Amygdala (tissue), 56 donors: Measurements from ENCODE around the gene FBXO3.

ENCODE experiments used
- DNase-seq, 56 donors: peaks; one replicate each; lab custom pipeline; 2025; lab: John Stamatoyannopoulos, UW

Gene FBXO3

GRCh38 chr11:33706546-33706945 is 67.8 kb downstream of the FBXO3 start:
- DNase-seq, result no peak

DNA sequence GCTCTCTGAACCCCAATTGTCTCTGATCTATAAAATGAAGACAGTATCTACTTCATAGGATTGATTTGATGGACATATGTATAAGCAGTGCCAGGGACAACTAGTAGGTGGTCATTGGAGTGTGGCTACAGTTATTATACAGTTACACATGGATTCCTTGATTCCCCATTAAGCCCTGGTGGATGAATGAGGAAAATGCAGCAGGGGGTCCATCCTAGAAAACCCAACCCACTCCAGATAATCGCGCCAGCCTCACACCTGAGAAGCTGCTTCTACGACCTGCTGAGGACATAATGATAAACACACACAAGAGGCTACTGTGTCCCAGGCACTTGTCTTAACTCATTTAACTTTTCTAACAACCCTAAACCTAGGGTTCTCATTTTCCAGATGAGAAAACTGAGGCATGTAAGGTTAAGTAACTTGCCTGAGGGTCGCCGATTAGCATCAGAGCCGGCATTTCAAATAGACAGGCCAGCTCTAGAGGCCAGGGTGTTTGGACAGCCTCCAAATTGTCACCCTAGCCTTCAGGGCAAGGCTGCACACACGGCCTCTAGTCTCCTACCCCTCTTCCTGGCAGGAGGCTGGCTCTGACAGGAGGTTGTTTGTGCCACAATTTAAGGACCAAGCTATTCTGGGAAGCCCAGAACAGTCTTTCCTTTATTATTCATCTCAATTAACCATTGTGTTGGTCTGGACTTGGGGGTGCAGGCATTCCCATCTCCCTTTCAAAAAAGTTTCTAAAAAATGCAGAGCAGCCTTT is 69.9 kb downstream of the FBXO3 start:
- peak in 11 of 56 donors; percentile 11 to 63 (median 25) for DNase-seq

DNA sequence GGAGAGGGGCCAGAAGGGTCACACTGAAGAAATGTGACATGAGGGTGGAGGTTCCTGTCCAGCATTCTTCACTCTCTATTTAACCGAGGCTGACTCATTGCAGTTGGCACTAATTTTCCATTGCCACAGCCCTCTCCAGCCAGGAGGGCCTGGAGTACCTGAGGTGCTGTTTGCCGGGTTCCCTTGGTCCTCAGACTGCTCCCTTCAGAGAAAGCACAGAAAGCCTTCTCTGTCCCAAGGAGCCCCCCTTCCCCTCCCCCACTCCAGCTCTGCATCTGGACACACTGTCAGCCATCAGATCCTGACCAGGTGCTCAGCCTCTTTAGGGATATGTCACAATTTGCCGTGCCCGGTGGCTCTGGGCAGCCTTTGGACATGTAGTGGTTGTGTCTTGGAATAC is 70.5 kb downstream of the FBXO3 start:
- DNase-seq, result peak in 1 of 56 donors; percentile 26

- no peak for DNase-seq
These were observed 71.1 kb downstream of the FBXO3 start for GRCh38 chr11:33703234-33703633.

DNA sequence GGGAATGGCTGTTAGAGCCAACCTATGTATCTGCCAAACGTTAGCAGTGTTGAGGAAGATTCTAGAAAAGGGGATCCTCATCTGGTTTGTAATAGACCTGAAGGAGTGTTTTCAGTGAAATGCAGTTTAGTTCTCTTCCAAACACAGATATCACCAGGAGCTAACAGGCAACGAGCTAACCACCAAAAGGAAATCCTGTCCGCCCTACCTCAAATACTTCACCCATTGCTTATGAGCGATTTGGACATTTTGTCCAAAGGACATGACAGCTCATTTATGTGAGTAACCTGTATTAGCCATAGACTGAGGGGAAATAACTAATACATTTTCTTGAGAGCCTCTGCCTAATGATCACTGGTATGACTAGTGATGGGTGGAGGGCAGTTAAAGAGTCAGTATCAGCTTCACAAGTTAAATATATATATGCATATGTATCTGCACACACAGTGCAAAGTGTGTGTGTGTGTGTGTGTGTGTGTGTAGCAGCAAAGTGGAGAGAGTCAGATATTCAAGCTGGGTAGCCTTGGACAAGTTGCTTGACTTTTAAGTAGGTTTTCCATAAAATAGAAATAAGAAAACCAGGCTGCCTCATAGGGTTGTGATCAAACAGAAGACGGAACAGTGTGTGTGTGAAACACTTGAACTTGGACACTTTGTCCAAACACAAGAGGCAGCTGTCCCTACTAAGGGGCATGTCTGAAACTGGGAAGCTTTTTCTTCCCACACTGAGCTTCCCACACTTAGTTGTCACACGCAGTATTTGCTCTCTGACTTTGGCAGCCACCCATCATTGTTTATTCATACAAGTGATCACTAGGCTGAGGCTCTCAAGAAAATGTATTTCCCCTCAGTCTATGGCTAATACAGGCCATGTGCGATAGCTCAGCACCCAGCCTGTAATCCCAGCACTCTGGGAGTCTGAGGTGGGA is 72.8 kb downstream of the FBXO3 start:
- DNase-seq, result peak in 27 of 56 donors; percentile 17 to 76 (median 42)

DNA sequence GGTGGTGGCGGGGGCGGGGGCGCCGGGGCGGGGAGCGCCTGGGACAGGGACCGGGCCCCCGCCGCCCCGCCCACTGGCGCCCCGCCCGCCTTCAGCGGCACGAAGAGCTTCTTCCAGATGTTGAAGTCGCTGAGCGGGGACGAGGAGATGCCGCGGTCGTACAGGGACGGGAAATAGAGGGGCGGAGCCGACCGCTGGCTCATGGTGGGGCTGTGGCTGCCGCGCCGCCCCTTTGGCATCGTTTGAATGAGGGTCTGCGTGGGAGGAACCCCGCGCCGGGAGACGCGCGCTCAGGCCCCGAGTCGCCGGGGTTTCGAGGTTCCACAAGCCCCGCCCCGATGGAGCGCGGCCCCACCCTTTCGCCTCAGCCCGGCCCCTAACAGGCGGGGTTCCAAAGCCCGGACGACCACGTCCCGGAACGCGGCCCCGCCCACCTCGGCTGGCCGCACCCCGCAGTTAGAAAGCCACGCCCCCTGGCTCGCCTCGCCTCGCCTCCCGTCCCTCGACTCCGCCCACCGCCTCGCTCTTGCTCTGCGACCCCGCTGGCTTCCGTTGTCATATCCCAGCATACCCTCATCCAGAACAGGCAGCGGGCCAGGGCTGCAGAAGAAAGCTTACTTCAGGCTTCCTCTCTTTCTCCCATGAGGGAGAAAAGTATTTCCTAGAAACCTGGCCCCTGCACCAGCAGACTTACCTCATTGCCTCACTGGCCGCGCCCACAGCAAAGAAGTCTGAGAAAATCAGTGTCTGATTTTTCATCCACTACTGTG is 73.6 kb downstream of the FBXO3 start, which contains the start of gene C11orf91:
Gene C11orf91, minus strand, starts transcription at position 325 of the 770 bp plus-strand sequence. Its CDS starts 86 bp downstream, at position 239.
- DNase-seq, result peak; percentile 36 to 100 (median 87)

GRCh38 chr11:33700063-33700501 is 74.2 kb downstream of the FBXO3 start:
- DNase-seq, result peak in 1 of 56 donors; percentile 61

DNA sequence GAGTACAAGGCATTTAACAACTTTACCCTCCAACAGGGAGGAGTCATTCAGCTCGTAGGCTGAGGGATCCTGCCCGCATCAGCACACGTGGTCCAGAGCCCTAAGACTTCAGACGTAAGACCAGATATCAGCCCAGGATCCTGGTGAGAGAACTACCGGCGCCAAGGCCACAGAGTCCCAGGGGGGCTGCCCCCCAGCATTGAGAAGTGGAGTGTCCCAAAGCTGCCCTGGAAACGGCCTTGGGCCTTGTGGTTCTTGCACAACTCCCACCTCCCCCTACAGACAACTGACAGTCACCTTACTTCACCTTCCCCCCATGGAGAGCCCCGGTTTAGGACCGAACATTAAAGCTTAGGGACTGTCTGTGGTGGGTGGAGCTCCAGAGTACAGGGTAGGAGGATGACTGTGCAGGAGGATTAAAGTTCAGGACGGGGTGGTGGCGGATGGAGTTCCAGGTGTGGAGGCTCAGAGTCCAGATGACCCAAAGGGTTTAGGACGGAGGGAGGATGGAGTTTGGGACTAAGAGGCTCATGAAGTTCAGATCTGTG is 74.7 kb downstream of the FBXO3 start:
- DNase-seq, result no peak

DNA sequence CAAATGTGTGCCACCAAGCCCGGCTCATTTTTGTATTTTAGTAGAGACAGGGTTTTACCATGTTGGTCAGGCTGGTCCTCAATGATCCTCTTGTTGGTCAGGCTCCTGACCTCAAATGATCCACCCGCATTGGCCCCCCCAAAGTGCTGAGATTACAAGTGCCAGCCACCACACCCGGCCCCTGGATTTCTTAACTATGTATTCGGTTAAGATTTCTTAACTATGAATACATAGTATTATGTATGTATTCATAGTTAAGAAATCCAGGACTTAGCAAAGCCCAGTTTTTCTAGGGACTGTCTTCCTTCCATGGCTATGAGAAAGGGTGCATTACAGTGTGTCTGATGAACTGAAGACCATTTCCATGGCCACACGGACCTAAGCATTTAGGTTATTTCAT is 75.4 kb downstream of the FBXO3 start:
- DNase-seq, result no peak

- DNase-seq, result no peak
These were observed 76.3 kb downstream of the FBXO3 start for GRCh38 chr11:33697997-33698396.

DNA sequence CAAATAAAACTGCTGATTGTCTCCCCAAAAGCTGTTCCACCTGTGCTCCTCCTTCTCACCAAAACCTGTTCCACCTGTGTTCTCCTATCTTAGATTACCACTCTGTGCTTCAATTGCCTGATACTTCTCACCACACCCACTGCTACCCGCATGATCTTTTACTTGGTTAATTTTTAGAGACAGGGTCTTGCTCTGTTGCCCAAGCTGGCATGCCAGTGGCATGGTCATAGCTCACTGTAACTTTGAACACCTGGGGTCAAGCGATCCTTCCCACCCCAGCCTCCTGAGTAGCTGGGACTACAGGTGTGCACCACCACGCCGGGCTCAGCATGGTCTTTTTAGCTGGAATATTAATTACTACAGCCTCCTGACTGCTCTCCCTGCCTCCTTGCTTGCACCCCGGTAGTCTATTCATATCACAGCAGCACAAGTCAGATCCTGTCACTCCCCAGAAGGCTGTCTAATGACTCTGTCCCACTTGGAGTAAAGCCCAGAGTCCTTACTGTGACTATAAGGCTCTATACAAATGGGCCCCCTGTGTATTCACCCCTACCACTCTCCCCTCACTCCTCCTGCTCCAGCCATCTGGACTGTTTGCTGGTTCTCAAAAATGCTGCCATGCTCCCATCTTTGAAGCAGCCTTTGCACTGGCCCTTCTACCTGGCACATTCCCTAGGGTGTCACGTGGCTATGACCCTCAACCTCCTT is 77.2 kb downstream of the FBXO3 start:
- DNase-seq, result no peak

GRCh38 chr11:33696411-33696810 is 77.9 kb downstream of the FBXO3 start:
- DNase-seq, result no peak

GRCh38 chr11:33695051-33695566 is 79.2 kb downstream of the FBXO3 start:
- DNase-seq, result no peak

GRCh38 chr11:33694346-33695050 is 79.8 kb downstream of the FBXO3 start:
- DNase-seq, result no peak

DNA sequence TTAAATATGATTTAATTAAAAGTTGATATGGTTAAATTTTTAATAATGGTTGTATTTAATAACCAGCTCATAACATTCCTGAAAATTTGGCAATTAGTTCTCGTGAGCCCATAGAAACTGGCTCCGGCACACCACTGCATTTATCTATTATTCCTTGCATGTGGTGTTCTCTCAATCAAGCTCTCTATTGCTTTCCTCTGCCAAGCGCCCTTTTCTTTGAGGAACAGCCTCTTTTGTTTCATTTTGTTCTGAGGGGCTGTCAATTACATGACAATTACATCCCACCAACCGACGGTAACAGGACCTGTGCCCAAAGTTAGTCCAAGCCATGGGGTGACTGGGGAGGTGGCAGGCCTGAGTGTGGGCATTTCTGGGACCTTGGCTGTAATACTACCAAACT is 81.8 kb downstream of the FBXO3 start:
- no peak for DNase-seq

GRCh38 chr11:33692013-33692504 is 82.3 kb downstream of the FBXO3 start:
- DNase-seq, result peak in 48 of 56 donors; percentile 18 to 87 (median 53)

DNA sequence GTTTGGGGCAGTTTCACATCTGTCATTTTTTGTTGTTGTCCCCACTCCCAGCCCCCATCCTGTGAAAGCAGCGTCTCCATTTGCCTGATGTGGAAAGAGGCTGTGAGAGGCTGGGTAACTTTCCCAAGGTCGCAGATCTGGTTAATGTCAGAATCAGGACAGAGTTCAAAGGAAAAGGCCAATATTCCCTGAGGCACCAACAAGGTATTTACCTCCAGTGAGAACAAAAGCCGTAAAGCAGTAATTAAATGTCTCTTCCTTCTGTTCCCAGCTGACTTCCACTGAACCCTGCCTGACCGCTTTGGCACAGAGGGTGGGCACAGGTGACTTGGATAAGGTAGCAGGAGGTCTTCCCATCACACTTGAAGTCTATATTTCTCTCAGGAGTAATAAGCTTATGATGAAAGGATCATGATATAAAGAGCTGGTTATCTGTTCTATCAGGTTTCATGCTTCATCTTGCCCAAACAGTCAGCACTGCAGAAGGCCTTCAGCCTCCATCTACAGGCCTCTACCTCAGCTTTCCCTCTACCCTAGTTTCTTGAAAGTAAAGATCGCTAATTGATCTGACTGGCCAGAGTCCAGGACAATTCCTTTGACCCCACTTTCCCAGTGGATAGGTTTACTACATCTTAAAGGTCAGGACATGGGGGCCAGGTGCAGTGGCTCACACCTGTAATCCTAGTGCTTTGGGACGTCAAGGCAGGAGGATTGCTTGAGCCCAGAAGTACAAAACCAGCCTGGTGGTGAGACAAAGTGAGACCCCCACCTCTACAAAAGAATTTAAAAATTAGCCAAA is 83.1 kb downstream of the FBXO3 start:
- DNase-seq, result no peak
